Fibroblast of gingiva (primary cell): Measurements from ENCODE around the gene NTM.

Experiments
- DNase-seq: peaks from one replicate; pipeline ENCODE4 v3.0.0-alpha.2; 2011; ENCODE audit warnings: low read depth

Gene NTM

DNA sequence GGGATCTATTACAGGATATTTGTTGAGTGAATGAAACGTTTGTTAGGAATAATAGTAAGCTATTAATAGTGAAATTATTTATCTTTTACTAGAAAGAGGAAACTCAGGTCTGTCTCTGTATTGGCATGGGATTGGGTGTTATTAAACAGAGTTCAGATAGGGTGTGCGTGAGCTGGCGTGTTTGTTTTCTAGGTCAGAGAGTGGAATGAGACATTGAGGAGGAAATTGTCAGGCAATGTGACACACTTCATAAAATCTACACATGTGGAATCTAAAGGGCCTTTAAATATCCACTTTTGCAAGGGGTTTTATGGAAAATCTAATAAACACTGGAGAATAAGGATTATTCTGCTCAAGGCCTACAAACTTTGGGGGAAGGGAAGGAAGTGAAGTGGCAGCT is 552.9 kb downstream of the NTM start:
- no peak for DNase-seq

DNA sequence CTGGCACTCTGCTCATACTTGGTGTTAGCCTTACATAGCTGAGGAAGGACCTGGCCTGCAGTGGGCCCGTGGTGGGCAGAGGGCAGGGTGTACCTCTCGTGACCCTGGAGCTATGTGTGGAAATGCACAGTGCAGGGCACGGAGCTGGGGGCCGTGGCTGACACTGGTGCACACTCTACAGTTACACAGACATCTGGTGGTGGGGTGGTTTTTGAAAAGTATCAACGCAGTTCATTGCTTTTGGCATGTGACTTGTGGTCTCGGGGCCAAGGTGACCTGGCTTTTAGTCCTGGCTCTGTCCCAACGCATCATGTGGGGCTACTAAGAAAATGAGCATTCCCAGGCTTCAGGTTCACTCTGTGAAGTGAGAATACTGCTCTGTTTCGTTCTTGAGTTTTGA is 553.6 kb downstream of the NTM start:
- no peak for DNase-seq

DNA sequence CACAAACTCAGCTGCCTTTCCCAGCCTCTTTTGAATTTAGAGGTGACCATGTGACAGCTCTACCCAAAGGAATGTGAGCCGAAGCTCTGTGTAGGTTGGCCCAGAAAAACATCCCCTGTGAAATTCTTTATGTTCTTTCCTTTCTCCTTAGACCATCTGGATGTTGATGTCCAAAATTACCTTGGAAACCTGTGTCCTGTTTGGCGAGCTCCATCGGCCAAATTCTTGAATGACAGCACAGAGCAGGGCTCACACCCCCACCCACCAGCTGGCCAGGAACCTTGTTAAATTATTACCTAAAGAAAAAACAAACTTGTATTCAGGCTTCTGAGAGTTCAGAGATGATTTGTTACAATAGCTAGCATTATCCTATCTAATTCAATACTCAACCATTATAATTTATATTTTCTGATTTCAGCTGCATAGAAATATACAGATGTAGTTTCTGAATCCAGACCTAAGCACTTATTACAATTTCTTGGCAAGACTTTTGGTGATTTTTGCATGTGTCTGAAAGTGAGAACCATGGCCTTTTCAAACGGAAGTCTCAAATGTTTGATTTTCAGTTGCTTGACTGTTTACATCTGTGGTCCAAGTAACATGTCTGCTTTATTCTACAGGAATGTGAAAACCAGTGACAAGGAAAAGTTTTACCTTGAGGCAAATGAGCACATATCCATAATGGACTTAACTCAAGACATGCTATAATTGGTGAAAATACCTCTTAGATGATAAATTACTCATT is 554.2 kb downstream of the NTM start:
- DNase-seq: peak; percentile 37

DNA sequence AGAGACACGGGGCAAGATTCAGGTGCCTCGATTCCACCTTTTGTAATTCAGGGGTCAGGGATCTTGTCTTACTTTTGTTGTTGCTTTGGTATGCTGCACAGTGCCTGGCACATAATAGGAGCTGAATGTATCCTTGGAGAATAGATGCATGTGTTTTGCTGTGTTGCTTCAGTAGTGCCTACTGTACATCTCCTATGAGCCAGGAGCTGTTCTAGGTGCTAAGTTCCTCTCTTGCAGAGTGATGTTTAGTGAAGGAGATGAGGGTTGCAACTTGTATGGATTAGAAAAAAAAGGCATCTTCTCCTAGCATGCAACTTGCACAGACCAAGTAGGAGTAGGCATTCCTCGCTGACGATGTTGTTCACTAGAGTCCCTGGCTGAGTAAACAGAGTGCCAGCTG is 555.4 kb downstream of the NTM start:
- DNase-seq: no peak

DNA sequence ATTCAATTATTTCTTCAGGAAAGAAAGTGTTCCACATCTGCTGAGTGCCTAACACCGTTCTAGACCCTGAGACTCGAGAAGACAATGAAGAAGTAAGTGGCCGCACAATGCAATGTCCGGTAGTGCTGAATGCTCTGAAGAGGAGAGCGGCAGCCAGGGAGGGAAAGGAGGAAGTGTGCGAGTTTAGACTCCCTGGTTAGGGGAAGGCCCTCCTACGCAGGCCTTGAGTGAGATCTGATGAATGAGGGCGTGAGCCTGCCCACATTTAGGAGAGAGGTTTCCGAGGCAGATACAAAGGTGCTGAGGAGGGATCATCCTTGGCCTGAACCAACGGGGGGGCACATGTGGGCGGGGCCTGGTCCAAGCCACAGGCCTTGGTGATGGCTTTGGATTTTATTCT is 558.6 kb downstream of the NTM start:
- DNase-seq: no peak

DNA sequence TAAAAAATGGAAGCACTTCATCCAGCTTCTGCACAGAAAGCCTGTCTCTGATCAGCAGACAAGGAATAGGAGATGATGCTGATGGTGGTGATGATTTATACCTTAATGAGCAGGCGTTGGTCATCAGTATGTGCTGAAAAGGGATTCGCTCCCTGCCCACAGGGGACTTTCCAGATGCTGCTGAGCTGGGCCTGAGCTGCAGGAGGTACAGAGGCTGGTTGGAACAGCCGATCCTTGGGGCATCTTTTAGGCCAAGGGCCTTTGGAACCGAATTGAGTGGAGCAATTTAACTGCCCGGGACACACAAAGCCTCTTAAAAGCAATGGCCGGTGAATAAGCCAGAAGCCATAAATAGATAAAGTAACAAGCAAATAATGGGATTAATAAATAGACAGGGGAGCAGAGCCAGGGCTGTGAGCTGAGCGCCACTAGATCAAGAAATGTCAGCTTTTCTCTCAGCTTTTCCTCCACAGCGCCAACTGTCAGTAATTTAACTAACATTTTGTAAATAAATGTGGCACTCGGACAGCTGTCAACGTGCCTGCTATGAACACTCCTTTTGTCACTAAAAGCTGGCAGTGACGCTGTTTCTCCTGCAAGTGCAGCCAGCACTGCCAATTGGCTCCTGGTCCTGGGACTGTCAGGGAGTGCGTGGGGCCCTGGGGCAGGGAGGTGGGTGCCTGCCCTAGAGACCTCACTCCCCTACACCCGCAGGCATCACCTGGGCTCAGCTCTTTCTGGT is 562.3 kb downstream of the NTM start:
- no peak for DNase-seq

DNA sequence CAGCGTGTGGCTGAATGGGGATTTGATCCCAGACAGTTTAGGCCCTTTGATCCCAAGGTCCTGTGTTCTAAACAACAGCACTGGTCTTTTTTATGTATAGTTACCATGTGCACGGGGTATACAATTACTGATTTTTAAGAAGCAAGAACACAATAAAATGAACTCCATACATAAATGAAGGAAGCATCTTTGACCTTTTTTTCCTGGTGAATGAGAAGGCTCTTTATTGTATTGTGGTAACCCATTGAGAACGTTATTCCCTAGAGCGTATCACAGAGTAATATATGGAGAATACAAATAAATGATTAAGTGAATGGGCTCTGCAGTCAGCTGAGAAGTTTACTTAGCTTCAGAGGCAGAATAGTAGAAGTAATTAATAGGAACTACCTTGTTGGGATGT is 563.6 kb downstream of the NTM start:
- no peak for DNase-seq

DNA sequence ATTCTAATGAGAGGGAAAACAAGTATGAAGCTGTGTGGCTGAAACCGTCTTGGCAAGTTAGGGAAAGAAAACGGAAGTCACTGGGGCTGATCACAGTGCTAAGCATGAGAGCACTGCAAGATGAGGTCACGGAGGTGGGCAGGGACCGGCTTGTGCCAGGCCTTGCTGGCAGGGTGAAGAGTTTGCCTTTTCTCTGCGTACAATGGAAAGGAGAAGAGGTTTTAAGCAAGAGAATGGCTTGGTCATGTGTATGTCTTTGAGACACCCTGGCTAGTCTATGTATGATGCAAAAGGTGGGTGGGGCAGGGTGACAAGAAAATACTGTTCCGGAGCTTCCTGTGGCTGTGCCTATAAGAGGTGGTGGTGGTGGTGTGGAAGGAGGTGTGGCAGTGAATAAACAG is 567.9 kb downstream of the NTM start:
- DNase-seq: no peak

DNA sequence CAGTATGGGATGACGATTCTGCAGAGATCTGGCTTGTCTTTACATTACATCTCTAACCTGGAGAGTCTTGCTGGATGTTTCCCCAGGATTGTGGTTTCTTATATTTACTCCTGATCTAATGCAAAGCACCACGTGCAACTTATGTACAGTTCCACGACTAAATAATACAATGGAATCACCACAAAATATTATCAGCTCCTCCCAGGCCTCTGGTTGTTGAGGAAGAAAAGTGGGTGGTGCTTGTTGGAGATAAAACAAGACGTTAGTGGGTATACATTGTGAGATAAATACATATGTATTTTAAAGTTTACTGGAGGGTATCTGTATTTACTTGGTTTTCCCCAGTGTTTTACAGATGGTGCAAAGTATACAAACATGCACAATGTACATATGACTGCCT is 569.7 kb downstream of the NTM start:
- no peak for DNase-seq

DNA sequence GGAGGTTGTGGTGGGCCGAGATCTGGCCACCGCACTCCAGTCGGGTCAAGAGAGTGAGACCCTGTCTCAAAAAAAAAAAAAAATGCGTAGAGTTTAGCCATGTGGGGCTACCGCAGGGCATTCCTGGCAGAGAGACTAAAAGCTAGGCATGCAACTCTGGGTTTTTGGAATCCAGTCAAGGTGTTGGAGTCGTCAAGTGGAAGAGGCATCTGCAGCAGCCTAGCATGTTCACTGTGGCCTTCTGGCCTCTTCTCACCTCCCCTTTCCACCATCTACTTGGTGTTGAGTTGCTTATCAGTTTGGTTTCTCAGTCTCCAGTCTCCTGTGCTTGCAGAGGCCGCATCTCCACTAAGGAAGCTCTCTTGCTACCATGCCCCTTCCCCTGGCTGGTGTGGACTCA is 572.5 kb downstream of the NTM start:
- DNase-seq: no peak

DNA sequence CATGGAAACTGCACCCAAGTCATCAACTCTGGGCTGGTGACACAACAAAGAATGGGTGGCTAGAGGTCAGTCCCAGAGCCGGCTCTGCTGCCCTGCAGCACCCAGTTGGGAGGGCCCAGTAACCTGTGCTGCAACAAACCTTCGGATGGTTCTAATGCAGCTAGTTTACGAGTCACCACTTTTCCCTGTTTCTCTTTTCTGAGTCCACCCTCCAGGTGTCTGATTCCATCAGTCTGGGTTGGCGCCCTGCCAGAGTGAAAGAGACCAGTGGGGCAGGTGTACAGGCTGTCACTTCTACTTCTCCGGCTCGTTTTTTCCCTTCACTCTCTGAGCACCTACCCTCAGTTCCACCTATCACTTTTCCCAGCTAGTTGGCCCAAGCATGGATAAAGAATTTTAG is 572.9 kb downstream of the NTM start:
- no peak for DNase-seq

DNA sequence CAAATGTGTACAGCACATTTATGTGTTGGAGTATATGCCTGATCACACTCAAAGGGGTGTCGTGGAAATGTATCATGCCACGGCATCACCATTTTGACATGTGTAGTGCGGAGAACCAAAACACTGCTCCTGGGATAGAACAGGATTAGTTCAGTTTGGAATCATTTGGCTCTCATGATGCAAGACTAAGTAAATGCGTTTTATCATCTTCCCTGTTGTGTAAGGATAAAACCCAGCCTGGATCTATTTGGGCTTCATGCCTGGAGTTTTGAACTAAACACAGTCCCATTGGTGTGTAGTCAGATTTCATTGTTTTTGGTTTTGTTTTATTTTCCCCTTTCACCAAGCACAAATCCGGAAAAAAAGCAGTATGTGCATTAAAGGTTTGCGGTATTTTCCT is 574.3 kb downstream of the NTM start:
- peak; percentile 66 for DNase-seq

DNA sequence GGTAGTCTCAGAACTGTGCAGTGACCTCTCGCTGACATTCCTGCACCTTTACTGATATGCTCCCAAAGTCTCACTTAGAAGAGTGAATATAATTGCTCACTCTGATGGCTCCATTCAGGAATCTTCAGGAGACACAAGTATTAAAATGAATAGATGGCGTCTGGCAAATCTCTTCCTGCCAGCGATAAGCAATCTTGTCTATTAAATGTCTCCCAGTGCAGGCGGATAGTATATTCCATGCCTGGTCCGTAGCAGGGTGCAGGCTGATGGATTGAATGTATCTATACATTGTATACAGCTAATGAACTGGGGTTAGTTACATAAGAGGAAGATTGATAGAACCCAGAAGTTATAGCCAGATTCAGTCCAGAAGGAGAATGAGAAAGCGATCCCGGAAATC is 575.3 kb downstream of the NTM start:
- no peak for DNase-seq

DNA sequence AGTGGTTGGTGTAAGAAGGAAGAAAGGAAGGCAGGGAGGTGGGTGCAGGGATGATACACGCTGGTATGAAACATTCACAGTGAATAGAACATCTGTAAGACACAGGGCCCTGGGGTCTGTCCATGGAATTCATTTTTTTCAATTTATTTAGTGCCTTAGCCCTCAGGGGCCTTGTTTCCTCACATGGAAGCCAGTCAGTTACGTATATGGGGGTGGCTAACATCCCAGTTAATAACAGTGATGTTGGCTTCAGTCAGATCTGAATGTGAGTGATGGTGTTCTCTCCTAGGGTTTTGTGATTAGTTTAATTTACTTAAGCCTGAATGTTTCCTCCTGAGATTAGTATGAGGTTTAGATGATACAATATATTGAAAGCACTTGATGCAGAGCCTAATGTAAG is 577.1 kb downstream of the NTM start:
- DNase-seq: no peak

DNA sequence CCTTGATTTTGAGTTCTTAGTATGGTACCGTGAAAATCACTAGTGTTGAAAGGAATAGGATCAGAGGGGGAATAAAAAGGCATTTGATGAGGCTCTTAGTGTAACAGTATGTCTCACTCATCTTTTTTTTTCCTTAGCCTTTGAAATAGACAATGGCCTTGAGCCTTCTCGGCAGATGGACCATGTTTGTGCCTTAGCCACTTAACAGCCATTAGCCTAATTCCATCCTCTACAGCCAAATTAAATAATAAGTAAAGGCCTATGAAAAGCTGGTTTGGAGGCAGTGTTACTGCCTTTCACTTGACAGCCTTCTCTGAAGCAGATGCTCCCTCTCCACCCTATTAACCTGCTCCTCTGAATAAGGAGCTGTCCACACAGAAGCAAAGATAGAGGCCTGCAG is 580.7 kb downstream of the NTM start:
- DNase-seq: no peak

DNA sequence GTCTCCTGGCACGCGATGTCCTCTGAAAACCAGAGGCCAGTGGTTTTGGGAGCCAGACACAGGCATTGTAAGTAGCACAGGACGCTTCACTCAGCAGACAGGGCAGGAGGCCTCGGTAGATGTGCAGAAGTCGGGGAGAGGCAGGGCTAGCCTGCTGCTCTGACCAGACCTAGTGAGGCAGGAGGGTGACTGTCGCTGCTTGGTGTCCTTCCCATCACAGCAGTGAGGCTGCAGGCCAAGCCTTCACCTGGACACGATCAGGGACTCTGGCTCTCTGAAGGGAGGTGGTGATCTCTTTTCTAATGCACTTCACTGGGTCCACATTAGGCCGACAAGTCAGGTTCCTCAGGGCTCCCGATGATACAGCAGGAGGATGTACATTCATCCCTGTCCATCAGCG is 583.7 kb downstream of the NTM start:
- no peak for DNase-seq

DNA sequence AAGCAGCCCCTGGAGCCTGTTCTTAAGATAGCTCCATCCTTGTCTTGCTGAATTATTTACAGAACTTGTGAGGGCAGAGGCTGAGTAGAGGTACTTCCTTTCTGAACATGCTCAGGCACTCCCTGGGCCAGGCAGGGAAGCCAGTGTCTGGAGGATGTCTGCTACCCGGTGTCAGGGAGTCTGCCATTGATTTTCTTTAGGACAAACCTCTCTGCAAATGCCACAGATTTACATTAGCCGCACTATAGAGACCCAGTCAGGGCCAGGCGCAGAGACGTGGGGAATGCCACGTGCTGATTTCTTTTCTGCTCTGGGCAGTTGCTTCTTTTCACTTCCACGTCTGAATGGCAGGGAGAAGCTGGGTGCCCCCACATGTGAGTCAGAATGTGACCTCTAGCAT is 585.5 kb downstream of the NTM start:
- no peak for DNase-seq

DNA sequence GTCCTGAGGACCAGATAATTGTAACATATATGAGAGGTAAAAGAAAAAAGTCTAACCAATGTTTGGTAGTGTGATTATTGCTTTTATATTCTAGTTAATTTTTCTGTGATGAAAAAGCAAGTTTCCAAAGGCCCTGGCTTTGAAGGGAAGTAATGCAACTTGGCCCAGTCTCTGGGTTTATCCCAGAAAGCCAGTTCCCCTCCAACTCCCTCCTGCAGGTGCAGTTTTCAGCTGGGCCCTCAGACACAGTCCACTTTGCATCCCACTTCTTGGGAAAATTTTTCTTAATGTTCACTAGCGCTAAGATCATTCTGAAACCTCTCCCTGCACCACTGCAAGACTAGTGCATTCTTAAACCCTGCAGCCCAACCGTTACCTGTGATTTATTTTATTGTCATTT is 586.8 kb downstream of the NTM start:
- DNase-seq: no peak

DNA sequence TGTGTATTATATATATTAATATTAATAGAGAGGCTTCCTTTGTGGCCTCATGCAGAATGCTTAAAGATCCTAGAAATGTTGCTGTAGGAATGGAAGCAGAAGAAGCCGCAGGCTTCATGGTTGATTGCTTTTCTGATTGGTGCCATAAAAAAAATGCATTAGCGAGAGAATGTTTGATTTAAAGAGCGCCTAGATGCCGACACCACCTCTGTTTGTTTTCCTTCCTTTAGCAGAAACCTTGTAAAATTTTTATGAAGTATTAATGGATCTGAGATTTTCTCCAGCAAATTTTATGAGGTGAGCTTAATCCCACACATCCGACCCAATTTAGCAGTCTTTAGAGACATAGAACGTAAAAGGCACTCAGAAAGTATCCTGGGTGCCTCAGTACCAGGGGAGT is 587.5 kb downstream of the NTM start:
- DNase-seq: no peak

DNA sequence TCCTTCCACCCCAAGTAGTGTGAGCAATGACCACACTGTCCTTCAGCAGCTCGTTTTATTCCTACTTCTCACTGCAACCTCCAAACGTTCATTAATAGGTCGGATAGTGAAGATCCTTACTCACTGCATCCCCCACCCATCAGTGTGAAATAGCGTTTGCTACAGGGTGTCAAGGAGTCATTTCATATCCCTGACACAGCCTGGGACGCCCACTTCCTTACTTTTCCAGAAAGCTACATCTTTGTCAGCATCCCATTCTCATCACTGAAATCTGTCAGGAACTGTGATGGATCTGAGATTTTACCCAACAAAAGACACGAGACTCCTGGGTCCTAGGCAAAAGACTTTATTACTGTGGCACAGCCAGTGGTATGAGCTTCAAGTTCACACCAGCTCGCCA is 592.4 kb downstream of the NTM start:
- no peak for DNase-seq

DNA sequence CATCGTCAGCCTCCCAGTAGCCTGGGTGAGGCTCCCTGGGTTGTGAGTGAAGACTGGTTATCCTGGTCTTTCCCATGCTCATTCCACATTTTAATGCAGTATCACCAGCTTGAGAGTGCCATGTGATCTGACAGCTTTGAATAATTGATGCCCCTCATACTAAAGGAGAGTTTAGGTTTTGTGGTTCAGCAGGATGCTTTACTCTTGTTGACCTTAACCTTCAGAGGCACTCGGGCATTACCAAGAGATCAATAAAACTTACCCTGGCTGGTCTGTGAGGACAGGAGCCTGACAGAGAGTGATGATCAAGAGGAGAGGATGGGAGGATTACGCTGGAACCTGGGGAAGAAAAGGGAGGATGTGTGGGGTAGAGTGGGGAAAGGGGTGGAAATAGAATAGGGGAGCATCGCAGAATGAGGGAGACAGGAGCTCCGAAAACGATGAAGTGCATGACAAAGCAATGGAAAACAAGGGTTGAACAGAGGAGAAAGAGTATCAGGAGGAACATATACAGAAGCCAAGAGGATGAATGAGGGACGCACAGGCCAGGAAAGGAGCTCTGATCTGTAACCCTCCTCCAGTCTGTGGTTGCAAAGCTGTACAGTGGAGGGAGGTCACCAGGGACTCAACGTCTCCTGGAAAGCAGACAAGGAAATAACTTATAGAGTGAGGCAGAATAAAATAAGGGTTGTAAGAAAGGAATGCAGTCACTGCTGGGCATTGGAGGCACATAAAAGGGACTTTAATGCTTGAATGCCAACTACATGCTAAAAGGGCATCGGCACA is 594.5 kb downstream of the NTM start:
- DNase-seq: no peak

DNA sequence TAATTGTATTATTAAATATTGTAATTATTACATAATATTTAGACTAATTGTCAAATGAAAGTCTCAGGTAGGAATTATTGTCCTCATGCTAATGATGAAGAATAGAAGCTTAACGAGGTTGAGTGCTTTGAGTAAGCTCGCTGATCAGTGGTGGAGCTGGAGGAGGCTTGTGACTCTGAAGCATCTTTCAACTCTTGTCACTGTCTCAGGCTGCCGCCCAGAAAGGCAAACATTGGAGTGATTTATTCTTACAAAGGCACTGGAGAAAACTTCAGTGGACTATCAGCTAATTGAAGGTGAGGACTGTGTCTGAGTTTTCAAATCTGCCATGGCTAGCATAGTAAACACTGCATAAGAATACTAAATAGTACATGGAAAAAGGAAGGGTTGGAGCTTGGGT is 595.1 kb downstream of the NTM start:
- DNase-seq: no peak

DNA sequence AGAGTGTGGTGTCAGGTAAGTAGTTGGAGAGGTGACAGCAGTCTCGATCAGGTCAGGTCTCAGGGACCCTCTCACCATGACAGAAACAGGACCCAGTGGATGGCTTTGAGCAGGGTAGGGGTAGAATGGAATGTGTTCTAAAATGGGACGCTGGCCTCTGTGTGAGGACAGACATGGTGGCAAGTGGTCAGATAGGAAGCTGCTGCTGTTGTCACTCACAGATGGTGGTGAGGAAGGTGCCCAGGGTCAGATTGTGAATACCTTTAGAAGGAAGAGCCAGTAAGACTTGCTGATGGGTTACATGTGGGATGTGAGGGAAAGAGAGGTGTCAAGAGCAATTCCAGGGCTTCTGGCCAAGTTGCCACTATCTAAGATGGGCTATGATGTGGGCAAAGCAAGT is 596.3 kb downstream of the NTM start:
- DNase-seq: no peak
